Left colon (tissue), 2 donors: Measurements from ENCODE around the gene VPREB1. TPM values are rescaled to one million over a fixed set of nuclear protein-coding genes. Genes with fewer than 3 reads are reported as not detected.
"Not testable (repeated sequence)": the region's sequence is repeated elsewhere in the genome, so short reads cannot be mapped to it uniquely, and the experiment has no call there.

Source experiments
- ATAC-seq: fragments of 200-7000 bp; cut with Tn5 transposase; one replicate; pipeline ENCODE4 v1.9.1; 2020; ENCODE audit warnings: mild to moderate bottlenecking, moderate library complexity
- DNase-seq, 2 donors: peaks; one replicate each; pipeline ENCODE4 v3.0.0-alpha.2; 2020
- intact Hi-C, 2 donors: fragments of 100-400 bp; cut with DNase I in 1 of 2; cut with micrococcal nuclease in 1 of 2; formaldehyde crosslinking; loops; one replicate each; pipeline versions ENCODE4 v1.11.2 to v1.14.0; 2022; cut with DNase I, micrococcal nuclease
- total RNA-seq, 2 donors: library from RNA; stranded (reverse); fragmentation: NEBNext Ultra II Directional; extraction: Animal tissue kit (Norgen Biotek cat#: 25700); gene quantifications; one replicate each; pipeline ENCODE4 v1.2.1, GENCODE V29; 2021
- donor health status: DM: no; HTN: no; CAD: no.
- donor health status: DM: yes; HTN: yes; CAD: no.

The VPREB1 gene
- total RNA-seq, 2 donors from 2014 or later = not detected

- intact Hi-C loops = no loop called here
- DNase-seq (no peak), ATAC-seq (no peak)
Observed at GRCh38 chr22:22210889-22211833, 33.4 kb upstream of the VPREB1 start.

GRCh38 chr22:22213231-22213630 is 31.4 kb upstream of the VPREB1 start:
- ATAC-seq (no peak), DNase-seq (no peak)
- intact Hi-C loops = no loop called here

- DNase-seq (no peak), ATAC-seq (no peak)
- intact Hi-C loops = no loop called here
Observed at GRCh38 chr22:22214819-22215329, 29.7 kb upstream of the VPREB1 start.

GRCh38 chr22:22215659-22216449 is 28.7 kb upstream of the VPREB1 start:
- ATAC-seq (no peak), DNase-seq (no peak)
- intact Hi-C loops = no loop called here

- no peak for ATAC-seq
- no peak for DNase-seq
- intact Hi-C loops = no loop called here
Observed at GRCh38 chr22:22216450-22216959, 28.1 kb upstream of the VPREB1 start.

- ATAC-seq (no peak), DNase-seq (no peak)
- intact Hi-C loops = no loop called here
Observed at GRCh38 chr22:22218302-22218701, 26.3 kb upstream of the VPREB1 start.

- DNase-seq = no peak
- ATAC-seq = no peak
- intact Hi-C loops = no loop called here
Observed at GRCh38 chr22:22219140-22219996, 25.2 kb upstream of the VPREB1 start.

- intact Hi-C loops, ATAC-seq, DNase-seq: not testable (repeated sequence)
Observed at GRCh38 chr22:22221043-22221442, 23.5 kb upstream of the VPREB1 start.

- intact Hi-C loops = no loop called here
- ATAC-seq (no peak), DNase-seq (no peak)
Observed at GRCh38 chr22:22226448-22227187, 18.0 kb upstream of the VPREB1 start.

- DNase-seq (no peak), ATAC-seq (no peak)
- intact Hi-C loops = no loop called here
Observed at GRCh38 chr22:22228421-22228820, 16.2 kb upstream of the VPREB1 start.

GRCh38 chr22:22228921-22229320 is 15.7 kb upstream of the VPREB1 start:
- no peak for ATAC-seq
- DNase-seq = no peak
- intact Hi-C loops = no loop called here

GRCh38 chr22:22229683-22230420 is 14.7 kb upstream of the VPREB1 start:
- ATAC-seq (no peak), DNase-seq (no peak)
- intact Hi-C loops = no loop called here

- intact Hi-C loops = no loop called here
- ATAC-seq = no peak
- DNase-seq = no peak
Observed at GRCh38 chr22:22230438-22230837, 14.1 kb upstream of the VPREB1 start.

- ATAC-seq = no peak
- intact Hi-C loops = no loop called here
- DNase-seq = no peak
Observed at GRCh38 chr22:22233081-22233480, 11.5 kb upstream of the VPREB1 start.

GRCh38 chr22:22235558-22235957 is 9.0 kb upstream of the VPREB1 start:
- ATAC-seq = no peak
- DNase-seq = peak in 1 of 2 donors; percentile 41
- intact Hi-C loops = no loop called here

GRCh38 chr22:22237521-22237920 is 7.1 kb upstream of the VPREB1 start:
- no peak for ATAC-seq
- DNase-seq = no peak
- intact Hi-C loops = no loop called here

GRCh38 chr22:22239311-22239939 is 5.2 kb upstream of the VPREB1 start:
- DNase-seq = no peak
- no peak for ATAC-seq
- intact Hi-C loops = no loop called here
